NOMO-1 (cell line): ENCODE data around the gene AP1M1.

ENCODE experiments used
- DNase-seq, 2 experiments: peaks; one replicate each; lab custom pipeline; 2025; ENCODE audit not compliant: unreplicated experiment in 2 of 2; lab: John Stamatoyannopoulos, UW

AP1M1 gene

GRCh38 chr19:16289594-16289993 is 91.9 kb downstream of the AP1M1 start:
- no peak for DNase-seq

DNA sequence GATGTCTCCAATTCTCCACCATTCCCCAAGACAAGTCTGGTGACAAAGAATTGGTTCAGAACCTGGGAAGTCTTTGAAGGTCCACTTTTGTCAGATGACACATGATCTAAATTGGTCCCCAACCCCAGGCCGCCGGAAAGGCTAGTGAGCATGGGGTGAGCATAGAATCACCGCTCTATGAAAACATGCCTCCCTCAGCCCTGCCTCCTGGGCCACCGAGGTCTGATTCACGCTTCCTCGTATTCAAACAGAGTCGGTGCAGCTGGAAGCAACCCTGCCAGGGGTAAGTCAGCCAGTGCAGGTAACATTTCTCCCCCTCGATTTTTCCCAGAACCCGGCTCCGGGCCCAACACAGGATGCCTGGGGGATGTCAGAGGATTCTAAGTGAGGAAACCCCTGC is 93.0 kb downstream of the AP1M1 start:
- DNase-seq = no peak

DNA sequence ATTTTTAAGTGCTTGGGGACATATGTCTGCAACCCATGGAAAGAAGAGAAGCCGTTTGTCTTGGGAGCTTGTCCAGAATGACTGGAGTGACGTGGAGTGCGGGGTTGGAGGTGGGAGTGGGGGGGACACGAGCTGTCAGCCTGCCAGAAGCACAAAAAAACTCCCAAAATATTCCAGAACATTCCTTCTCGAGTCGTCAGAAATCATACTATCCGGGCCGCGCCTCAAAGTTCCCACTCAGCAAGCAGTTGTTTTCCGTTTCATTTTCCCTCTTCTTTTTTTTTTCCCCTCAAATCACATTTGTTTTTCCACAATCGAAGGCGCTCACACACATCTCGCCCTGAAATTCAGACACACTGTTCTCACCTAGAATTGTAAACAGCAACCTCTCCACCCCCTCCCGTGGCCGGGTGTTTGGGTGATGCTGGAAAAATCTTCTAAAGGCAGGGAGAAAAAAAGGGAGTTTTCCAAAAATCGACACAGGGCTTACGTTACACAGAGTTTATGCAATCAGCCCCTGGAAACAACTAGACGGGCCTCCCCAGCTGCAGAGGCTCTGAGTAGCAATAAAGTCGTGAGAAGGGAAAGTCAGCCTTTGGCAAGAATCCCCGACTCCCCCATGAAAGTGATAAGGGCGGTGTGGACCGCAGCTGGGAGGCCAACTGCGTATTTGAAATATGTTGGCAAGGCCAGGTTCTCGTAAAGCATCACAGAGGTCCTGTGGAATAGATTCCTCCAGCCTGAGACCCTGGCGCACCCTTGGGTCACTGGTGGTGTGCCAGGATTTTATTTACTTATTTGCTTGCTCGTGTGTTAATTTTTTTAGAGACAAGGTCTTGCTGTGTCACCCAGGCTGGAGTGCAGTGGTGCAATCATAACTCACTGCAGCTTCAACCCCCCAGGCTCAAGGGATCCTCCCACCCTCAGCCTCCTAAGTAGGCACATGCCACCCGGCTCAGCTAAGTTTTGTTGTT is 95.7 kb downstream of the AP1M1 start:
- peak; percentile 60 to 67 for DNase-seq

GRCh38 chr19:16295057-16295456 is 97.3 kb downstream of the AP1M1 start:
- no peak for DNase-seq
